H1 (cell line): ENCODE results near the gene LCN2. TPM values are rescaled to one million over a fixed set of nuclear protein-coding genes. Genes with fewer than 3 reads are reported as not detected.

Experiments used
- CTCF ChIA-PET: fragments of 300-600 bp; sonication (Branson Sonifier 250); formaldehyde crosslinking; loops from one replicate; lab custom pipeline; 2021; ENCODE audit not compliant: partially characterized antibody; lab: Charles Lee
- POLR2A ChIA-PET: fragments of 300-600 bp; sonication (Branson Sonifier 250); formaldehyde crosslinking; loops from one replicate; lab custom pipeline; 2021; ENCODE audit warnings: inconsistent platforms; ENCODE audit not compliant: partially characterized antibody; lab: Charles Lee
- DNase-seq, 2 experiments: peaks; one replicate each; pipeline versions ENCODE4 v3.0.0 to v3.0.0-alpha.2; 2010 to 2022; ENCODE audit warnings: low spot score in 2 of 2, low read depth in 1 of 2, mixed read lengths in 1 of 2
- FAIRE-seq: peaks from 2 replicates; lab custom pipeline; 2011; peaks lifted over from hg19 to GRCh38; lab: Jason Lieb, UNC
- H2AFZ ChIP-seq: 2 replicates; pipeline ENCODE4 v1.8.1; 2012; ENCODE audit warnings: low read length, inconsistent platforms
- H2AK5ac ChIP-seq: 2 replicates; pipeline ENCODE4 v1.6.1; 2013; ENCODE audit warnings: low read depth, low read length
- H2BK120ac ChIP-seq: replicated peaks from 2 replicates; pipeline ENCODE3; 2013; ENCODE audit warnings: low read depth, low read length, inconsistent platforms
- H2BK12ac ChIP-seq: 2 replicates; pipeline ENCODE4 v1.6.1; 2013; ENCODE audit warnings: low read depth, low read length
- H2BK15ac ChIP-seq: 2 replicates; pipeline ENCODE4 v1.6.1; 2013; ENCODE audit warnings: low read length
- H2BK20ac ChIP-seq: 2 replicates; pipeline ENCODE4 v1.6.1; 2013; ENCODE audit warnings: low read length
- H2BK5ac ChIP-seq: 2 replicates; pipeline ENCODE4 v1.6.1; 2013; ENCODE audit warnings: low read depth, low read length
- H3K14ac ChIP-seq: 2 replicates; pipeline ENCODE4 v1.6.1; 2013; ENCODE audit warnings: inconsistent platforms; ENCODE audit not compliant: insufficient read length
- H3K18ac ChIP-seq: 2 replicates; pipeline ENCODE4 v1.6.1; 2013; ENCODE audit warnings: low read length; ENCODE audit errors: extremely low read depth
- H3K23ac ChIP-seq: 2 replicates; pipeline ENCODE4 v1.6.1; 2013; ENCODE audit warnings: inconsistent platforms; ENCODE audit not compliant: insufficient read length
- H3K23me2 ChIP-seq: 2 replicates; pipeline ENCODE4 v1.6.1; 2013; ENCODE audit warnings: low read depth, low read length
- H3K27ac ChIP-seq: 2 replicates; pipeline ENCODE4 v1.6.1; 2011; ENCODE audit warnings: low read depth, low read length, inconsistent platforms
- H3K27me3 ChIP-seq, 4 experiments: replicated peaks in 1 of 4; 1 replicate in 1 of 4; 2 replicates in 3 of 4; pipeline versions ENCODE4 v1.6.1 to v1.8.1; 2011 to 2013; ENCODE audit warnings: low read length in 3 of 4, mild to moderate bottlenecking in 3 of 4, inconsistent platforms in 2 of 4, mixed read lengths in 2 of 4, moderate library complexity in 1 of 4; ENCODE audit not compliant: control insufficient read depth in 3 of 4, insufficient read depth in 3 of 4; ENCODE audit errors: extremely low read depth in 1 of 4
- H3K36me3 ChIP-seq, 4 experiments: 2 replicates each; pipeline versions ENCODE4 v1.6.1 to v1.8.1; 2011 to 2013; ENCODE audit warnings: mild to moderate bottlenecking in 4 of 4, low read length in 3 of 4, moderate library complexity in 2 of 4, control low read depth in 1 of 4, inconsistent platforms in 1 of 4; ENCODE audit not compliant: insufficient read depth in 4 of 4, control insufficient read depth in 2 of 4
- H3K4ac ChIP-seq: replicated peaks from 2 replicates; pipeline ENCODE3; 2013; ENCODE audit warnings: low read length, low read depth, mixed read lengths, inconsistent platforms; ENCODE audit not compliant: insufficient read length
- H3K4me1 ChIP-seq, 4 experiments: replicated peaks in 1 of 4; 1 replicate in 1 of 4; 2 replicates in 3 of 4; pipeline versions ENCODE4 v1.6.1 to v1.8.1; 2011 to 2013; ENCODE audit warnings: low read length in 3 of 4, inconsistent platforms in 2 of 4, mixed read lengths in 1 of 4; ENCODE audit not compliant: insufficient read depth in 4 of 4, control insufficient read depth in 3 of 4
- H3K4me2 ChIP-seq, 2 experiments: 2 replicates each; pipeline versions ENCODE4 v1.6.1 to v1.8.1; 2011 to 2013; ENCODE audit warnings: low read depth in 2 of 2, low read length in 2 of 2, control low read depth in 1 of 2, inconsistent platforms in 1 of 2, mild to moderate bottlenecking in 1 of 2; ENCODE audit not compliant: insufficient read depth in 1 of 2
- H3K4me3 ChIP-seq, 4 experiments: fragments of 200-600, 300-600 bp in 1 of 4; sonication (generic), shearing (Covaris generic), sonication (Bioruptor Twin) in 1 of 4; 2 replicates each; pipeline versions ENCODE4 v1.5.1 to v1.8.1; 2011 to 2016; ENCODE audit warnings: low read length in 4 of 4, low read depth in 3 of 4, control low read depth in 2 of 4, inconsistent platforms in 2 of 4, mild to moderate bottlenecking in 2 of 4, mixed read lengths in 1 of 4, moderate library complexity in 1 of 4; ENCODE audit not compliant: insufficient read depth in 2 of 4; ENCODE audit errors: extremely low read depth in 1 of 4
- H3K56ac ChIP-seq: replicated peaks from 2 replicates; pipeline ENCODE3; 2013; ENCODE audit warnings: low read depth, mild to moderate bottlenecking, mixed read lengths, low read length, inconsistent platforms; ENCODE audit not compliant: insufficient read length
- H3K79me1 ChIP-seq: 2 replicates; pipeline ENCODE4 v1.6.1; 2013; ENCODE audit warnings: low read depth, low read length, control low read depth
- H3K79me2 ChIP-seq, 2 experiments: 2 replicates each; pipeline versions ENCODE4 v1.6.1 to v1.8.1; 2012 to 2013; ENCODE audit warnings: low read length in 2 of 2, mild to moderate bottlenecking in 2 of 2, inconsistent platforms in 1 of 2; ENCODE audit not compliant: insufficient read depth in 2 of 2, control insufficient read depth in 1 of 2
- H3K9ac ChIP-seq, 4 experiments: replicated peaks in 1 of 4; 1 replicate in 1 of 4; 2 replicates in 3 of 4; pipeline versions ENCODE4 v1.6.1 to v1.8.1; 2011 to 2013; ENCODE audit warnings: low read depth in 3 of 4, low read length in 3 of 4, control low read depth in 2 of 4, mild to moderate bottlenecking in 2 of 4, moderate library complexity in 2 of 4, inconsistent platforms in 1 of 4; ENCODE audit errors: extremely low read depth in 1 of 4
- H3K9me3 ChIP-seq, 2 experiments: 2 replicates each; pipeline versions ENCODE4 v1.6.1 to v1.8.1; 2012 to 2013; ENCODE audit warnings: mild to moderate bottlenecking in 2 of 2, moderate library complexity in 2 of 2, control low read depth in 1 of 2, inconsistent platforms in 1 of 2, low read depth in 1 of 2, low read length in 1 of 2, mixed read lengths in 1 of 2; ENCODE audit not compliant: insufficient read depth in 2 of 2
- H4K20me1 ChIP-seq, 2 experiments: replicated peaks in 1 of 2; 2 replicates each; pipeline versions ENCODE3 to v1.8.1; 2011 to 2013; ENCODE audit warnings: inconsistent platforms in 2 of 2, low read length in 2 of 2, mild to moderate bottlenecking in 1 of 2; ENCODE audit not compliant: insufficient read depth in 2 of 2, control insufficient read depth in 1 of 2
- H4K5ac ChIP-seq: 2 replicates; pipeline ENCODE4 v1.6.1; 2013; ENCODE audit warnings: low read length, low read depth, mixed read lengths, inconsistent platforms; ENCODE audit not compliant: insufficient read length
- H4K8ac ChIP-seq: 2 replicates; pipeline ENCODE4 v1.8.0; 2013; ENCODE audit warnings: mild to moderate bottlenecking, moderate library complexity, low read length, inconsistent platforms; ENCODE audit not compliant: insufficient read depth; ENCODE audit errors: extremely low read depth
- H4K91ac ChIP-seq: replicated peaks from 2 replicates; pipeline ENCODE3; 2013; ENCODE audit warnings: low read length, mixed read lengths, inconsistent platforms; ENCODE audit not compliant: insufficient read length
- CEBPB ChIP-seq: IDR thresholded peaks from 2 replicates; pipeline ENCODE4 v1.6.1; 2012; ENCODE audit warnings: low read depth, low read length
- EZH2 ChIP-seq: fragments of 200-600 bp; sonication (generic); IDR thresholded peaks from 2 replicates; pipeline ENCODE4 v1.7.1; 2012; ENCODE audit warnings: low read depth, mild to moderate bottlenecking, moderate library complexity, low read length, inconsistent platforms; ENCODE audit not compliant: severe bottlenecking
- HDAC2 ChIP-seq, 2 experiments: fragments of 300-600 bp in 1 of 2; sonication (generic) in 1 of 2; IDR thresholded peaks; 2 replicates each; pipeline ENCODE4 v1.6.1; 2011 to 2012; ENCODE audit warnings: low read depth in 2 of 2, low read length in 2 of 2, mild to moderate bottlenecking in 2 of 2, moderate library complexity in 2 of 2, borderline replicate concordance in 1 of 2, inconsistent platforms in 1 of 2
- KDM1A ChIP-seq: fragments of 200-600, 300-600 bp; sonication (generic); IDR thresholded peaks from 2 replicates; pipeline ENCODE4 v1.7.1; 2016; ENCODE audit warnings: mild to moderate bottlenecking, low read length, borderline replicate concordance
- POLR2AphosphoS5 ChIP-seq: IDR thresholded peaks from 2 replicates; pipeline ENCODE4 v1.6.1; 2011; ENCODE audit warnings: low read depth, low read length
- SIRT6 ChIP-seq: IDR thresholded peaks from one replicate; pipeline ENCODE4 v1.7.1; 2012; ENCODE audit warnings: low read length, inconsistent platforms
- SRF ChIP-seq: IDR thresholded peaks from 2 replicates; pipeline ENCODE4 v1.6.1; 2011; ENCODE audit warnings: mild to moderate bottlenecking, low read depth, low read length, moderate library complexity
- TBP ChIP-seq: IDR thresholded peaks from 2 replicates; pipeline ENCODE4 v1.6.1; 2011; ENCODE audit warnings: low read depth, low read length, improper control_type of control experiment
- ZNF274 ChIP-seq: IDR thresholded peaks from 2 replicates; pipeline ENCODE4 v1.7.0; 2012; ENCODE audit warnings: low read length, borderline replicate concordance; ENCODE audit errors: extremely low read depth
- WGBS, 2 experiments: shearing (Covaris generic) in 1 of 2; methylation state at CpG; one replicate each; pipeline versions ENCODE4 v1.1.6 to v1.1.7; 2013 to 2015; ENCODE audit warnings: low lambda C conversion rate in 2 of 2, mixed read lengths in 2 of 2, inconsistent platforms in 1 of 2, low coverage in 1 of 2, missing lambda C conversion rate in 1 of 2; ENCODE audit not compliant: insufficient replicate concordance in 2 of 2, insufficient coverage in 1 of 2, insufficient read length in 1 of 2; ENCODE audit errors: extremely low coverage in 1 of 2, missing lambda C conversion rate in 1 of 2; 5-methylcytosine and 5-hydroxymethylcytosine counted together
- polyA plus RNA-seq, 7 experiments: library from polyadenylated mRNA; depleted of rRNA in 3 of 7; stranded (reverse) in 5 of 7; unstranded in 2 of 7; fragments of >200 nt in 5 of 7; fragments of 200-250 nt in 2 of 7; gene quantifications; 1 replicate in 5 of 7; 2 replicates in 1 of 7; 4 replicates in 1 of 7; pipeline versions ENCODE4 v1.2.1 to v1.2.3, GENCODE V29; 2011 to 2013; ENCODE audit warnings: missing spikeins in 2 of 7, mixed read lengths in 2 of 7
- total RNA-seq: library from RNA; stranded (reverse); fragmentation: NEBNext Ultra II Directional; extraction: Animal tissue kit (Norgen Biotek cat#: 25700); gene quantifications from 2 replicates; pipeline ENCODE4 v1.2.1, GENCODE V29; 2021
- TF ChIP-seq, protein P1 (sequence below): IDR thresholded peaks from 2 replicates; pipeline ENCODE4 v1.6.1; 2011; ENCODE audit warnings: low read length, improper control_type of control experiment

LCN2 gene
- total and polyA plus RNA-seq, 2 of the 8 experiments (the other 6 are each of a cell fraction or from before 2014, with no cell fraction given), result 1.1 to 1.6 TPM

GRCh38 chr9:128116104-128117083 is 32.9 kb upstream of the LCN2 start:
- no peaks in the 10 kb centered on the region for H3K79me1 ChIP-seq
- no peak overlapping the region for H2AK5ac ChIP-seq
- no peak overlapping the region for H2BK12ac ChIP-seq
- H2AFZ ChIP-seq, result no peak overlapping the region
- no peak overlapping the region for H3K4ac ChIP-seq
- H2BK5ac ChIP-seq, result no peak overlapping the region
- 94% methylated on average over 16 of the region's 16 CpGs; no CpG with 5 or more reads in 1 of the 2 experiments for WGBS, 2 experiments
- H3K4me1 ChIP-seq, result peaks cover 0 to 4% (median under 1%) of the 10 kb centered on the region in 4 experiments; a peak in 3 of 7 replicates
- no peak overlapping the region for H3K23ac ChIP-seq
- no peak overlapping the region for H3K27ac ChIP-seq
- no peak overlapping the region for H3K14ac ChIP-seq
- no peak overlapping the region for H3K18ac ChIP-seq
- no peaks in the 10 kb centered on the region for H3K27me3 ChIP-seq
- DNase-seq (no peak), FAIRE-seq (no peak)
- TF ChIP-seq SIRT6 (no peak), ZNF274 (no peak), HDAC2 (IDR thresholded peaks at IDR 0.05; ENCODE audit: borderline replicate concordance in 1 of 2, low read depth in 2 of 2, low read length in 2 of 2) (no peak), SRF (no peak), POLR2AphosphoS5 (no peak), EZH2 (no peak), KDM1A (no peak), TBP (no peak), CEBPB (no peak)
- TF ChIP-seq, protein P1, sequence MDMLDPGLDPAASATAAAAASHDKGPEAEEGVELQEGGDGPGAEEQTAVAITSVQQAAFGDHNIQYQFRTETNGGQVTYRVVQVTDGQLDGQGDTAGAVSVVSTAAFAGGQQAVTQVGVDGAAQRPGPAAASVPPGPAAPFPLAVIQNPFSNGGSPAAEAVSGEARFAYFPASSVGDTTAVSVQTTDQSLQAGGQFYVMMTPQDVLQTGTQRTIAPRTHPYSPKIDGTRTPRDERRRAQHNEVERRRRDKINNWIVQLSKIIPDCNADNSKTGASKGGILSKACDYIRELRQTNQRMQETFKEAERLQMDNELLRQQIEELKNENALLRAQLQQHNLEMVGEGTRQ, result no peak
- H2BK20ac ChIP-seq, result no peak overlapping the region
- no peak overlapping the region for H2BK120ac ChIP-seq
- H4K91ac ChIP-seq, result no peak overlapping the region
- H2BK15ac ChIP-seq, result no peak overlapping the region
- H3K23me2 ChIP-seq, result no peaks in the 10 kb centered on the region
- no peaks in the 10 kb centered on the region for H3K9me3 ChIP-seq
- H3K79me2 ChIP-seq, result no peaks in the 10 kb centered on the region
- H4K5ac ChIP-seq, result no peak overlapping the region
- H3K36me3 ChIP-seq, result peaks cover 0 to 7% (median 1%) of the 10 kb centered on the region in 4 experiments; a peak in 4 of 8 replicates
- H3K9ac ChIP-seq, result no peak overlapping the region
- POLR2A ChIA-PET, result interaction anchor here (0.6 to 5.9 kb wide), 6 partner anchors 10 to 547 kb away, joined by 3 to 119 read pairs (median 4); partner anchors contain the start of genes NAIF1 and PTGES2
- CTCF ChIA-PET, result interaction anchor here (0.5 to 9.1 kb wide), 18 partner anchors 9 to 195 kb away, joined by 3 to 114 read pairs (median 9); partner anchors contain the start of genes NAIF1, PTGES2 and SLC25A25
- H4K8ac ChIP-seq, result no peak overlapping the region
- H3K56ac ChIP-seq, result no peak overlapping the region
- H4K20me1 ChIP-seq, result peaks cover 3 to 13% of the 10 kb centered on the region in 2 experiments
- H3K4me2 ChIP-seq, result no peak overlapping the region
- H3K4me3 ChIP-seq, result no peak overlapping the region
